ENCODE results near the gene KLRC1.
"Not testable (repeated sequence)": the region's sequence is repeated elsewhere in the genome, so short reads cannot be mapped to it uniquely, and the experiment has no call there.

DNA sequence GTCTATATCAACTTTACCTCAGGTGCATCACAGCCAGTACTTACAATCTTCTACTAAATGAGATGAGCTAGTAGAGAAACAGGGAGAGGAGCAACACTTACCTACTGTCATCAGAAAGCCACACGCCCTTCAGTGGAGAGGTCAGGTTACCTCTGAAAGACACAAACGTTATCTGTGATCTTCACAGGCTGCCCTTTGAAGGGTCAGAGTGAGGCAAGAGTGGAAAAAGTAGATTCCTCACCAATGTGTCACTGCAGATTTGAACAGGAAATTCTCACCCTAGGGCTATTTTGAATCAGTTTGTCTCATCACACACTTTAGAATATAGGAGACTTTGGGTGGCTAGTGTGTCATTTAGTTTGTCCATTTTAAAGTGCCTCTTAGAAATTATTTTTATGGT, 15.6 kb downstream of the KLRC1 start:
- not testable (repeated sequence) for TF ChIP-seq CTCF, POLR2A (IDR thresholded peaks at IDR 0.05)
